H1 (cell line): Measurements from ENCODE around the gene LHFPL2. TPM values are rescaled to one million over a fixed set of nuclear protein-coding genes. Genes with fewer than 3 reads are reported as not detected.

ENCODE experiments used
- CTCF ChIA-PET: fragments of 300-600 bp; sonication (Branson Sonifier 250); formaldehyde crosslinking; loops from one replicate; lab custom pipeline; 2021; ENCODE audit not compliant: partially characterized antibody; lab: Charles Lee
- POLR2A ChIA-PET: fragments of 300-600 bp; sonication (Branson Sonifier 250); formaldehyde crosslinking; loops from one replicate; lab custom pipeline; 2021; ENCODE audit warnings: inconsistent platforms; ENCODE audit not compliant: partially characterized antibody; lab: Charles Lee
- DNase-seq, 2 experiments: peaks; one replicate each; pipeline versions ENCODE4 v3.0.0 to v3.0.0-alpha.2; 2010 to 2022; ENCODE audit warnings: low spot score in 2 of 2, low read depth in 1 of 2, mixed read lengths in 1 of 2
- FAIRE-seq: peaks from 2 replicates; lab custom pipeline; 2011; peaks lifted over from hg19 to GRCh38; lab: Jason Lieb, UNC
- H2AFZ ChIP-seq: 2 replicates; pipeline ENCODE4 v1.8.1; 2012; ENCODE audit warnings: low read length, inconsistent platforms
- H2AK5ac ChIP-seq: 2 replicates; pipeline ENCODE4 v1.6.1; 2013; ENCODE audit warnings: low read depth, low read length
- H2BK120ac ChIP-seq: replicated peaks from 2 replicates; pipeline ENCODE3; 2013; ENCODE audit warnings: low read depth, low read length, inconsistent platforms
- H2BK12ac ChIP-seq: 2 replicates; pipeline ENCODE4 v1.6.1; 2013; ENCODE audit warnings: low read depth, low read length
- H2BK15ac ChIP-seq: 2 replicates; pipeline ENCODE4 v1.6.1; 2013; ENCODE audit warnings: low read length
- H2BK20ac ChIP-seq: 2 replicates; pipeline ENCODE4 v1.6.1; 2013; ENCODE audit warnings: low read length
- H2BK5ac ChIP-seq: 2 replicates; pipeline ENCODE4 v1.6.1; 2013; ENCODE audit warnings: low read depth, low read length
- H3K14ac ChIP-seq: 2 replicates; pipeline ENCODE4 v1.6.1; 2013; ENCODE audit warnings: inconsistent platforms; ENCODE audit not compliant: insufficient read length
- H3K18ac ChIP-seq: 2 replicates; pipeline ENCODE4 v1.6.1; 2013; ENCODE audit warnings: low read length; ENCODE audit errors: extremely low read depth
- H3K23ac ChIP-seq: 2 replicates; pipeline ENCODE4 v1.6.1; 2013; ENCODE audit warnings: inconsistent platforms; ENCODE audit not compliant: insufficient read length
- H3K23me2 ChIP-seq: 2 replicates; pipeline ENCODE4 v1.6.1; 2013; ENCODE audit warnings: low read depth, low read length
- H3K27ac ChIP-seq: 2 replicates; pipeline ENCODE4 v1.6.1; 2011; ENCODE audit warnings: low read depth, low read length, inconsistent platforms
- H3K27me3 ChIP-seq, 4 experiments: replicated peaks in 1 of 4; 1 replicate in 1 of 4; 2 replicates in 3 of 4; pipeline versions ENCODE4 v1.6.1 to v1.8.1; 2011 to 2013; ENCODE audit warnings: low read length in 3 of 4, mild to moderate bottlenecking in 3 of 4, inconsistent platforms in 2 of 4, mixed read lengths in 2 of 4, moderate library complexity in 1 of 4; ENCODE audit not compliant: control insufficient read depth in 3 of 4, insufficient read depth in 3 of 4; ENCODE audit errors: extremely low read depth in 1 of 4
- H3K36me3 ChIP-seq, 4 experiments: 2 replicates each; pipeline versions ENCODE4 v1.6.1 to v1.8.1; 2011 to 2013; ENCODE audit warnings: mild to moderate bottlenecking in 4 of 4, low read length in 3 of 4, moderate library complexity in 2 of 4, control low read depth in 1 of 4, inconsistent platforms in 1 of 4; ENCODE audit not compliant: insufficient read depth in 4 of 4, control insufficient read depth in 2 of 4
- H3K4ac ChIP-seq: replicated peaks from 2 replicates; pipeline ENCODE3; 2013; ENCODE audit warnings: low read length, low read depth, mixed read lengths, inconsistent platforms; ENCODE audit not compliant: insufficient read length
- H3K4me1 ChIP-seq, 4 experiments: replicated peaks in 1 of 4; 1 replicate in 1 of 4; 2 replicates in 3 of 4; pipeline versions ENCODE4 v1.6.1 to v1.8.1; 2011 to 2013; ENCODE audit warnings: low read length in 3 of 4, inconsistent platforms in 2 of 4, mixed read lengths in 1 of 4; ENCODE audit not compliant: insufficient read depth in 4 of 4, control insufficient read depth in 3 of 4
- H3K4me2 ChIP-seq, 2 experiments: 2 replicates each; pipeline versions ENCODE4 v1.6.1 to v1.8.1; 2011 to 2013; ENCODE audit warnings: low read depth in 2 of 2, low read length in 2 of 2, control low read depth in 1 of 2, inconsistent platforms in 1 of 2, mild to moderate bottlenecking in 1 of 2; ENCODE audit not compliant: insufficient read depth in 1 of 2
- H3K4me3 ChIP-seq, 4 experiments: fragments of 200-600, 300-600 bp in 1 of 4; sonication (generic), shearing (Covaris generic), sonication (Bioruptor Twin) in 1 of 4; 2 replicates each; pipeline versions ENCODE4 v1.5.1 to v1.8.1; 2011 to 2016; ENCODE audit warnings: low read length in 4 of 4, low read depth in 3 of 4, control low read depth in 2 of 4, inconsistent platforms in 2 of 4, mild to moderate bottlenecking in 2 of 4, mixed read lengths in 1 of 4, moderate library complexity in 1 of 4; ENCODE audit not compliant: insufficient read depth in 2 of 4; ENCODE audit errors: extremely low read depth in 1 of 4
- H3K56ac ChIP-seq: replicated peaks from 2 replicates; pipeline ENCODE3; 2013; ENCODE audit warnings: low read depth, mild to moderate bottlenecking, mixed read lengths, low read length, inconsistent platforms; ENCODE audit not compliant: insufficient read length
- H3K79me1 ChIP-seq: 2 replicates; pipeline ENCODE4 v1.6.1; 2013; ENCODE audit warnings: low read depth, low read length, control low read depth
- H3K79me2 ChIP-seq, 2 experiments: 2 replicates each; pipeline versions ENCODE4 v1.6.1 to v1.8.1; 2012 to 2013; ENCODE audit warnings: low read length in 2 of 2, mild to moderate bottlenecking in 2 of 2, inconsistent platforms in 1 of 2; ENCODE audit not compliant: insufficient read depth in 2 of 2, control insufficient read depth in 1 of 2
- H3K9ac ChIP-seq, 4 experiments: replicated peaks in 1 of 4; 1 replicate in 1 of 4; 2 replicates in 3 of 4; pipeline versions ENCODE4 v1.6.1 to v1.8.1; 2011 to 2013; ENCODE audit warnings: low read depth in 3 of 4, low read length in 3 of 4, control low read depth in 2 of 4, mild to moderate bottlenecking in 2 of 4, moderate library complexity in 2 of 4, inconsistent platforms in 1 of 4; ENCODE audit errors: extremely low read depth in 1 of 4
- H3K9me3 ChIP-seq, 2 experiments: 2 replicates each; pipeline versions ENCODE4 v1.6.1 to v1.8.1; 2012 to 2013; ENCODE audit warnings: mild to moderate bottlenecking in 2 of 2, moderate library complexity in 2 of 2, control low read depth in 1 of 2, inconsistent platforms in 1 of 2, low read depth in 1 of 2, low read length in 1 of 2, mixed read lengths in 1 of 2; ENCODE audit not compliant: insufficient read depth in 2 of 2
- H4K20me1 ChIP-seq, 2 experiments: replicated peaks in 1 of 2; 2 replicates each; pipeline versions ENCODE3 to v1.8.1; 2011 to 2013; ENCODE audit warnings: inconsistent platforms in 2 of 2, low read length in 2 of 2, mild to moderate bottlenecking in 1 of 2; ENCODE audit not compliant: insufficient read depth in 2 of 2, control insufficient read depth in 1 of 2
- H4K5ac ChIP-seq: 2 replicates; pipeline ENCODE4 v1.6.1; 2013; ENCODE audit warnings: low read length, low read depth, mixed read lengths, inconsistent platforms; ENCODE audit not compliant: insufficient read length
- H4K8ac ChIP-seq: 2 replicates; pipeline ENCODE4 v1.8.0; 2013; ENCODE audit warnings: mild to moderate bottlenecking, moderate library complexity, low read length, inconsistent platforms; ENCODE audit not compliant: insufficient read depth; ENCODE audit errors: extremely low read depth
- H4K91ac ChIP-seq: replicated peaks from 2 replicates; pipeline ENCODE3; 2013; ENCODE audit warnings: low read length, mixed read lengths, inconsistent platforms; ENCODE audit not compliant: insufficient read length
- CBX5 ChIP-seq: fragments of 300-800, 300-1000 bp; sonication (generic); IDR thresholded peaks from 2 replicates; pipeline ENCODE4 v1.7.1; 2016; ENCODE audit warnings: antibody characterized with exemption, low read length, low read depth
- CBX8 ChIP-seq: fragments of 300-800, 300-1000 bp; sonication (generic); IDR thresholded peaks from 2 replicates; pipeline ENCODE4 v1.7.1; 2016; ENCODE audit warnings: low read depth, low read length, borderline replicate concordance
- CEBPB ChIP-seq: IDR thresholded peaks from 2 replicates; pipeline ENCODE4 v1.6.1; 2012; ENCODE audit warnings: low read depth, low read length
- CHD1 ChIP-seq: IDR thresholded peaks from 2 replicates; pipeline ENCODE4 v1.6.1; 2012; ENCODE audit warnings: low read depth, low read length, improper control_type of control experiment
- CREB1 ChIP-seq: IDR thresholded peaks from 2 replicates; pipeline ENCODE4 v1.6.1; 2012; ENCODE audit warnings: inconsistent platforms
- EGR1 ChIP-seq: IDR thresholded peaks from 2 replicates; pipeline ENCODE4 v1.6.1; 2011; ENCODE audit warnings: low read depth, low read length, borderline replicate concordance
- EZH2 ChIP-seq: fragments of 200-600 bp; sonication (generic); IDR thresholded peaks from 2 replicates; pipeline ENCODE4 v1.7.1; 2012; ENCODE audit warnings: low read depth, mild to moderate bottlenecking, moderate library complexity, low read length, inconsistent platforms; ENCODE audit not compliant: severe bottlenecking
- FOSL1 ChIP-seq: IDR thresholded peaks from 2 replicates; pipeline ENCODE4 v1.6.1; 2011; ENCODE audit warnings: mild to moderate bottlenecking, low read depth, low read length, moderate library complexity; ENCODE audit not compliant: insufficient read depth
- KDM1A ChIP-seq: fragments of 200-600, 300-600 bp; sonication (generic); IDR thresholded peaks from 2 replicates; pipeline ENCODE4 v1.7.1; 2016; ENCODE audit warnings: mild to moderate bottlenecking, low read length, borderline replicate concordance
- MAFK ChIP-seq: IDR thresholded peaks from 2 replicates; pipeline ENCODE4 v1.6.1; 2012; ENCODE audit warnings: low read depth, mild to moderate bottlenecking, improper control_type of control experiment, low read length
- POU5F1 ChIP-seq: IDR thresholded peaks from 2 replicates; pipeline ENCODE4 v1.6.1; 2011; ENCODE audit warnings: low read depth, mild to moderate bottlenecking, low read length, moderate library complexity
- RXRA ChIP-seq: IDR thresholded peaks from 2 replicates; pipeline ENCODE4 v1.6.1; 2011; ENCODE audit warnings: low read depth, mild to moderate bottlenecking, low read length, moderate library complexity; ENCODE audit not compliant: insufficient read depth
- SIX5 ChIP-seq: IDR thresholded peaks from 2 replicates; pipeline ENCODE4 v1.6.1; 2011; ENCODE audit warnings: mild to moderate bottlenecking, low read depth, low read length
- SP4 ChIP-seq: IDR thresholded peaks from 2 replicates; pipeline ENCODE4 v1.6.1; 2012; ENCODE audit warnings: low read length, inconsistent platforms
- YY1 ChIP-seq: IDR thresholded peaks from 2 replicates; pipeline ENCODE4 v1.6.1; 2011; ENCODE audit warnings: low read depth, mild to moderate bottlenecking, low read length
- WGBS, 2 experiments: shearing (Covaris generic) in 1 of 2; methylation state at CpG; one replicate each; pipeline versions ENCODE4 v1.1.6 to v1.1.7; 2013 to 2015; ENCODE audit warnings: low lambda C conversion rate in 2 of 2, mixed read lengths in 2 of 2, inconsistent platforms in 1 of 2, low coverage in 1 of 2, missing lambda C conversion rate in 1 of 2; ENCODE audit not compliant: insufficient replicate concordance in 2 of 2, insufficient coverage in 1 of 2, insufficient read length in 1 of 2; ENCODE audit errors: extremely low coverage in 1 of 2, missing lambda C conversion rate in 1 of 2; 5-methylcytosine and 5-hydroxymethylcytosine counted together
- polyA plus RNA-seq, 7 experiments: library from polyadenylated mRNA; depleted of rRNA in 3 of 7; stranded (reverse) in 5 of 7; unstranded in 2 of 7; fragments of >200 nt in 5 of 7; fragments of 200-250 nt in 2 of 7; gene quantifications; 1 replicate in 5 of 7; 2 replicates in 1 of 7; 4 replicates in 1 of 7; pipeline versions ENCODE4 v1.2.1 to v1.2.3, GENCODE V29; 2011 to 2013; ENCODE audit warnings: missing spikeins in 2 of 7, mixed read lengths in 2 of 7
- total RNA-seq: library from RNA; stranded (reverse); fragmentation: NEBNext Ultra II Directional; extraction: Animal tissue kit (Norgen Biotek cat#: 25700); gene quantifications from 2 replicates; pipeline ENCODE4 v1.2.1, GENCODE V29; 2021
- TF ChIP-seq, protein P1 (sequence below): IDR thresholded peaks from 2 replicates; pipeline ENCODE4 v1.6.1; 2012; ENCODE audit warnings: inconsistent platforms

The LHFPL2 gene
- total and polyA plus RNA-seq, 2 of the 8 experiments (the other 6 are each of a cell fraction or from before 2014, with no cell fraction given), result 9.6 to 43.0 TPM

DNA sequence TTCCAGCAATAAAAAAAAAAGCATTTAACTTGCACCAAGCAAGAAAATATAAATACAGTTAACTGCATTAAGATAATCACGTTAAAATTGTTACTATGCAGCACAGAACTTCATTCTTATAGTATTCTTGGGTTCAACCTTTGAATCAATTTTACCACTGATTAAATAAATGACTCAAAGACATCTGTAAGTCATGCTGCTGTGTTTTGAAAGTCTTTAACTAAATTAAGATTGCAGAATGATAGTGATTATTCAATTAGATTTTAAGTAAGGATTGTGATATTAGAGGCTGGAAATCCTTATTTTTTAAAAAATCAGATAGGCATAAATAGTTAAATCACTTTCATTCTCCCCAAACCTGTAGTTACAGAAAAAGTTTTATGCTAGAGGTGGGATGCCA lies 171.8 kb downstream of the LHFPL2 start:
- Histone ChIP-seq H3K4me3 (no peak overlapping the region), H3K27ac (no peak overlapping the region), H4K8ac (no peak overlapping the region), H4K20me1 (no peaks in the 10 kb centered on the region), H2BK5ac (no peak overlapping the region), H3K79me2 (no peaks in the 10 kb centered on the region), H3K14ac (no peak overlapping the region), H3K9me3 (no peaks in the 10 kb centered on the region), H3K18ac (no peak overlapping the region), H2BK20ac (no peak overlapping the region), H3K9ac (no peak overlapping the region), H3K36me3 (peaks cover 0 to 3% (median under 1%) of the 10 kb centered on the region in 4 experiments; a peak in 1 of 8 replicates), H2AFZ (no peak overlapping the region), H2BK12ac (no peak overlapping the region), H3K79me1 (no peaks in the 10 kb centered on the region), H3K56ac (no peak overlapping the region), H4K91ac (no peak overlapping the region), H3K23ac (no peak overlapping the region), H3K4me1 (no peaks in the 10 kb centered on the region), H3K4me2 (no peak overlapping the region), H2AK5ac (no peak overlapping the region), H2BK15ac (no peak overlapping the region), H2BK120ac (no peak overlapping the region), H3K23me2 (no peaks in the 10 kb centered on the region), H3K4ac (no peak overlapping the region), H3K27me3 (no peaks in the 10 kb centered on the region), H4K5ac (no peak overlapping the region)
- FAIRE-seq, result no peak
- 91% methylated on average over 1 of the region's 1 CpG; no CpG with 5 or more reads in 1 of the 2 experiments for WGBS, 2 experiments
- ChIA-PET CTCF (no interaction called here), POLR2A (no interaction called here)
- DNase-seq, result no peak
- no peak for TF ChIP-seq MAFK
- TF ChIP-seq EGR1, result no peak
- no peak for TF ChIP-seq CEBPB
- TF ChIP-seq YY1, result no peak
- no peak for TF ChIP-seq SIX5
- no peak for TF ChIP-seq POU5F1
- TF ChIP-seq EZH2, result no peak
- TF ChIP-seq KDM1A, result no peak
- TF ChIP-seq CBX5, result no peak
- TF ChIP-seq CHD1, result no peak
- TF ChIP-seq FOSL1, result no peak
- TF ChIP-seq RXRA, result no peak
- TF ChIP-seq CBX8, result no peak
- TF ChIP-seq SP4, result no peak
- TF ChIP-seq CREB1, result no peak
- TF ChIP-seq, protein P1, sequence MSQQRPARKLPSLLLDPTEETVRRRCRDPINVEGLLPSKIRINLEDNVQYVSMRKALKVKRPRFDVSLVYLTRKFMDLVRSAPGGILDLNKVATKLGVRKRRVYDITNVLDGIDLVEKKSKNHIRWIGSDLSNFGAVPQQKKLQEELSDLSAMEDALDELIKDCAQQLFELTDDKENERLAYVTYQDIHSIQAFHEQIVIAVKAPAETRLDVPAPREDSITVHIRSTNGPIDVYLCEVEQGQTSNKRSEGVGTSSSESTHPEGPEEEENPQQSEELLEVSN, result no peak
